Measurements from ENCODE around the gene IL26.

Gene IL26

GRCh38 chr12:68225576-68226476 is at the start of gene IL26:
Gene IL26, minus strand, starts transcription at chr12:68225810. Its CDS starts 54 bp downstream, at chr12:68225756.
- Histone ChIP-seq H3K27me3 (ENCODE audit: low read depth) (peaks cover 9% of the 10 kb centered on the region), H3K4me1 (peaks cover 3% of the 10 kb centered on the region; the same call in 1 of the 2 replicates), H3K9me3 (no peaks in the 10 kb centered on the region), H3K36me3 (replicated peaks) (no peaks in the 10 kb centered on the region), H3K4me3 (no peak within 1 kb of the TSS)
- no peak for DNase-seq (ENCODE audit: low spot score in 2 of 2)
- in situ Hi-C loops (cut with MboI; ENCODE audit: low sequenced_read_pairs), result no loop called here

- Histone ChIP-seq H3K36me3 (replicated peaks) (no peaks in the 10 kb centered on the region), H3K9me3 (no peaks in the 10 kb centered on the region), H3K4me3 (no peak overlapping the region), H3K27me3 (ENCODE audit: low read depth) (0 out of 2 replicates have a peak, but pooled peaks cover 3% of the 10 kb centered on the region), H3K4me1 (no peaks in the 10 kb centered on the region)
- in situ Hi-C loops (cut with MboI; ENCODE audit: low sequenced_read_pairs), result no loop called here
- no peak for DNase-seq (ENCODE audit: low spot score in 2 of 2)
Observed at GRCh38 chr12:68272732-68273131, 47.1 kb upstream of the IL26 start.

- Histone ChIP-seq H3K27me3 (ENCODE audit: low read depth) (0 out of 2 replicates have a peak, but pooled peaks cover 3% of the 10 kb centered on the region), H3K4me1 (no peaks in the 10 kb centered on the region), H3K36me3 (replicated peaks) (no peaks in the 10 kb centered on the region), H3K9me3 (no peaks in the 10 kb centered on the region), H3K4me3 (no peak overlapping the region)
- in situ Hi-C loops (cut with MboI; ENCODE audit: low sequenced_read_pairs), result no loop called here
- DNase-seq (ENCODE audit: low spot score in 2 of 2), result no peak
Observed at GRCh38 chr12:68271346-68271745, 45.7 kb upstream of the IL26 start.

GRCh38 chr12:68270358-68270757 is 44.7 kb upstream of the IL26 start:
- no peak for DNase-seq (ENCODE audit: low spot score in 2 of 2)
- H3K36me3 ChIP-seq (replicated peaks), result no peaks in the 10 kb centered on the region
- no peaks in the 10 kb centered on the region for H3K4me1 ChIP-seq
- H3K27me3 ChIP-seq (ENCODE audit: low read depth), result 0 out of 2 replicates have a peak, but pooled peaks cover 3% of the 10 kb centered on the region
- in situ Hi-C loops (cut with MboI; ENCODE audit: low sequenced_read_pairs), result no loop called here
- no peaks in the 10 kb centered on the region for H3K9me3 ChIP-seq
- no peak overlapping the region for H3K4me3 ChIP-seq

GRCh38 chr12:68269779-68270178 is 44.2 kb upstream of the IL26 start:
- Histone ChIP-seq H3K27me3 (ENCODE audit: low read depth) (0 out of 2 replicates have a peak, but pooled peaks cover 3% of the 10 kb centered on the region), H3K4me3 (no peak overlapping the region), H3K36me3 (replicated peaks) (no peaks in the 10 kb centered on the region), H3K4me1 (no peaks in the 10 kb centered on the region), H3K9me3 (no peaks in the 10 kb centered on the region)
- no peak for DNase-seq (ENCODE audit: low spot score in 2 of 2)
- in situ Hi-C loops (cut with MboI; ENCODE audit: low sequenced_read_pairs), result no loop called here

- Histone ChIP-seq H3K27me3 (ENCODE audit: low read depth) (0 out of 2 replicates have a peak, but pooled peaks cover 3% of the 10 kb centered on the region), H3K36me3 (replicated peaks) (no peaks in the 10 kb centered on the region), H3K9me3 (no peaks in the 10 kb centered on the region), H3K4me1 (no peaks in the 10 kb centered on the region), H3K4me3 (no peak overlapping the region)
- no peak for DNase-seq (ENCODE audit: low spot score in 2 of 2)
- in situ Hi-C loops (cut with MboI; ENCODE audit: low sequenced_read_pairs), result no loop called here
Observed at GRCh38 chr12:68268967-68269366, 43.4 kb upstream of the IL26 start.

GRCh38 chr12:68267892-68268396 is 42.3 kb upstream of the IL26 start:
- Histone ChIP-seq H3K27me3 (ENCODE audit: low read depth) (0 out of 2 replicates have a peak, but pooled peaks cover 3% of the 10 kb centered on the region), H3K4me1 (no peaks in the 10 kb centered on the region), H3K9me3 (no peaks in the 10 kb centered on the region), H3K36me3 (replicated peaks) (no peaks in the 10 kb centered on the region), H3K4me3 (no peak overlapping the region)
- in situ Hi-C loops (cut with MboI; ENCODE audit: low sequenced_read_pairs), result no loop called here
- no peak for DNase-seq (ENCODE audit: low spot score in 2 of 2)

GRCh38 chr12:68264857-68265256 is 39.2 kb upstream of the IL26 start:
- no peak for DNase-seq (ENCODE audit: low spot score in 2 of 2)
- Histone ChIP-seq H3K36me3 (replicated peaks) (no peaks in the 10 kb centered on the region), H3K9me3 (no peaks in the 10 kb centered on the region), H3K4me3 (no peak overlapping the region), H3K4me1 (no peaks in the 10 kb centered on the region), H3K27me3 (ENCODE audit: low read depth) (0 out of 2 replicates have a peak, but pooled peaks cover 5% of the 10 kb centered on the region)
- in situ Hi-C loops (cut with MboI; ENCODE audit: low sequenced_read_pairs), result no loop called here

GRCh38 chr12:68264158-68264855 is 38.7 kb upstream of the IL26 start:
- in situ Hi-C loops (cut with MboI; ENCODE audit: low sequenced_read_pairs), result no loop called here

GRCh38 chr12:68263366-68263765 is 37.8 kb upstream of the IL26 start:
- no peaks in the 10 kb centered on the region for H3K36me3 ChIP-seq (replicated peaks)

More at GRCh38 chr12:68264158-68264855, 38.7 kb upstream of the IL26 start:
- H3K27me3 ChIP-seq (ENCODE audit: low read depth), result 0 out of 2 replicates have a peak, but pooled peaks cover 5% of the 10 kb centered on the region
- no peaks in the 10 kb centered on the region for H3K4me1 ChIP-seq
- no peak overlapping the region for H3K4me3 ChIP-seq
- H3K36me3 ChIP-seq (replicated peaks), result no peaks in the 10 kb centered on the region
- H3K9me3 ChIP-seq, result no peaks in the 10 kb centered on the region
- no peak for DNase-seq (ENCODE audit: low spot score in 2 of 2)

GRCh38 chr12:68261896-68262295 is 36.3 kb upstream of the IL26 start:
- Histone ChIP-seq H3K4me3 (no peak overlapping the region), H3K9me3 (no peaks in the 10 kb centered on the region), H3K4me1 (no peaks in the 10 kb centered on the region), H3K27me3 (ENCODE audit: low read depth) (0 out of 2 replicates have a peak, but pooled peaks cover 2% of the 10 kb centered on the region), H3K36me3 (replicated peaks) (no peaks in the 10 kb centered on the region)
- DNase-seq (ENCODE audit: low spot score in 2 of 2), result no peak
- in situ Hi-C loops (cut with MboI; ENCODE audit: low sequenced_read_pairs), result no loop called here

More at GRCh38 chr12:68263366-68263765, 37.8 kb upstream of the IL26 start:
- H3K4me3 ChIP-seq, result no peak overlapping the region
- H3K4me1 ChIP-seq, result no peaks in the 10 kb centered on the region
- no peak for DNase-seq (ENCODE audit: low spot score in 2 of 2)
- H3K9me3 ChIP-seq, result no peaks in the 10 kb centered on the region
- 0 out of 2 replicates have a peak, but pooled peaks cover 2% of the 10 kb centered on the region for H3K27me3 ChIP-seq (ENCODE audit: low read depth)
- in situ Hi-C loops (cut with MboI; ENCODE audit: low sequenced_read_pairs), result no loop called here

GRCh38 chr12:68260153-68260552 is 34.5 kb upstream of the IL26 start:
- DNase-seq (ENCODE audit: low spot score in 2 of 2), result no peak
- in situ Hi-C loops (cut with MboI; ENCODE audit: low sequenced_read_pairs), result no loop called here
- H3K4me3 ChIP-seq, result no peak overlapping the region

GRCh38 chr12:68259318-68259940 is 33.8 kb upstream of the IL26 start:
- H3K36me3 ChIP-seq (replicated peaks), result no peaks in the 10 kb centered on the region
- no peaks in the 10 kb centered on the region for H3K9me3 ChIP-seq
- H3K27me3 ChIP-seq (ENCODE audit: low read depth), result peaks cover 5% of the 10 kb centered on the region; the same call in 1 of the 2 replicates
- no peaks in the 10 kb centered on the region for H3K4me1 ChIP-seq
- H3K4me3 ChIP-seq, result no peak overlapping the region
- no peak for DNase-seq (ENCODE audit: low spot score in 2 of 2)
- in situ Hi-C loops (cut with MboI; ENCODE audit: low sequenced_read_pairs), result no loop called here

More at GRCh38 chr12:68260153-68260552, 34.5 kb upstream of the IL26 start:
- Histone ChIP-seq H3K36me3 (replicated peaks) (no peaks in the 10 kb centered on the region), H3K27me3 (ENCODE audit: low read depth) (peaks cover 5% of the 10 kb centered on the region; the same call in 1 of the 2 replicates), H3K4me1 (no peaks in the 10 kb centered on the region), H3K9me3 (no peaks in the 10 kb centered on the region)

All from HAP-1 (cell line).